ENCODE results near the gene HOXC10. TPM values are rescaled to one million over a fixed set of nuclear protein-coding genes. Genes with fewer than 3 reads are reported as not detected.
A peak's percentile ranks its signal among the peaks of the same experiment; 100 is the strongest.

Gene HOXC10
- total and polyA plus RNA-seq, 2 donors (not counting 1 experiment from before 2014, with no cell fraction given): not detected

DNA sequence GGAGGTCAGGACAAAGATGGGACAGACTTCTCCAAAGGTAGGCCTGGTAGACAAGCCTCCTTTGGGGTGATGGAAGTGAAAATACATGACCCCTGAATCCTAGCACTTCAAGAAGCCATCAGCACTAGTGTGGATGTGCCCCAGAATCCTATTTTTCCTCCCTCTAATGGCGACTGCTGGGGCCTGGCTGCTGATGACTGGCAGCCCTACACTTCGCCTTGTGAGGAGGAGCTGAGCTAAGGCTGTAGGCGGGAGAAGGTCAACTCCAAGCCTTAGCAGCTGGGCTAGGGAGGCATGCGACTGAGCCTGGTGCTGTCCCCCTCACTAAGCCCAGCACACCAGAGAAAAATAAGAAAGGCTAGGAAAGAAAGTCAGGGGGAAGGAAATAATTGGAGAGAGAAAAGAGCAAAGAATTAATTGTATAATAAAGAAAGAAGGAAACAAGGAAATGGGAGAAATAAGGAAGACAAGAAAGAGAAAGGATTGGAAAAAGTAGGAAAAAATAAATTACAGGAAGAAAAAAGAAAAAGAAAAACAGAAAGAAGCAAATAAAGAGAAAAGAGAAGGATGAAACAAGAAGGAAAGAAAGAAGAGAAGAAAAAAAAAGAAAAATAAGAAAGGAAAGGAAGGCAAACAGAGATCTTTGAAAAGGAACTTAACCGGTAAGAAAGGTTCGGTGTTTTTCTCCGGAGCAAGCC, 4.7 kb upstream of the HOXC10 start:
- Histone ChIP-seq H3K36me3 (replicated peaks in 1 of 2; ENCODE audit: control extremely low read depth in 1 of 2, control insufficient read depth in 1 of 2, extremely low read depth in 1 of 2, insufficient read depth in 2 of 2, low read length in 1 of 2) (no peaks in the 10 kb centered on the region), H3K4me2 (replicated peaks; ENCODE audit: low read depth, low read length, poor library complexity, severe bottlenecking) (no peak overlapping the region), H2AFZ (ENCODE audit: insufficient read depth, low read depth, low read length, poor library complexity, severe bottlenecking) (no peak overlapping the region), H3K27ac (ENCODE audit: low read length in 2 of 2) (no peak overlapping the region), H3K9ac (ENCODE audit: low read length) (no peak overlapping the region), H3K4me3 (ENCODE audit: control extremely low read depth in 1 of 5, extremely low read depth in 1 of 5, insufficient read depth in 1 of 5, low read depth in 2 of 5, low read length in 4 of 5) (peak overlapping the region in 1 of 5 experiments; percentile 3), H3K27me3 (replicated peaks in 1 of 4; ENCODE audit: control extremely low read depth in 1 of 4, control insufficient read depth in 3 of 4, insufficient read depth in 4 of 4, low read length in 3 of 4) (peaks cover 0 to 97% (median 89%) of the 10 kb centered on the region in 4 experiments), H4K20me1 (ENCODE audit: control insufficient read depth, insufficient read depth, low read length, poor library complexity, severe bottlenecking) (no peaks in the 10 kb centered on the region), H3K4me1 (ENCODE audit: control insufficient read depth in 2 of 2, insufficient read depth in 2 of 2, low read length in 2 of 2) (peaks cover 22 to 31% of the 10 kb centered on the region in 2 donors), H3K9me3 (ENCODE audit: control extremely low read depth in 1 of 3, control insufficient read depth in 2 of 3, insufficient read depth in 1 of 3, low read length in 2 of 3) (peaks cover 0 to 78% (median 16%) of the 10 kb centered on the region in 3 donors), H3K79me2 (ENCODE audit: control insufficient read depth, insufficient read depth, low read length) (no peaks in the 10 kb centered on the region)
- intact Hi-C loops (cut with micrococcal nuclease): no loop called here
- CTCF ChIA-PET: interaction anchor here (1.5 kb wide), 1 partner anchor 22 kb away, joined by 4 read pairs; no protein-coding TSS in a partner anchor
- no peak overlapping the region for H3K27ac Mint-ChIP-seq
- H3K9me3 Mint-ChIP-seq (ENCODE audit: insufficient read depth): no peaks in the 10 kb centered on the region
- POLR2A ChIA-PET: no interaction called here
- ATAC-seq (ENCODE audit: low read depth) (no peak), DNase-seq (no peak)
- WGBS (ENCODE audit: insufficient coverage): 10% methylated on average over 5 of the region's 7 CpGs
- peaks cover 10% of the 10 kb centered on the region for H3K4me1 Mint-ChIP-seq
- no peak for TF ChIP-seq EZH2 (IDR thresholded peaks at IDR 0.05; ENCODE audit: borderline replicate concordance, insufficient read depth, low read depth, low read length, poor library complexity, severe bottlenecking)
- TF ChIP-seq, protein P1, sequence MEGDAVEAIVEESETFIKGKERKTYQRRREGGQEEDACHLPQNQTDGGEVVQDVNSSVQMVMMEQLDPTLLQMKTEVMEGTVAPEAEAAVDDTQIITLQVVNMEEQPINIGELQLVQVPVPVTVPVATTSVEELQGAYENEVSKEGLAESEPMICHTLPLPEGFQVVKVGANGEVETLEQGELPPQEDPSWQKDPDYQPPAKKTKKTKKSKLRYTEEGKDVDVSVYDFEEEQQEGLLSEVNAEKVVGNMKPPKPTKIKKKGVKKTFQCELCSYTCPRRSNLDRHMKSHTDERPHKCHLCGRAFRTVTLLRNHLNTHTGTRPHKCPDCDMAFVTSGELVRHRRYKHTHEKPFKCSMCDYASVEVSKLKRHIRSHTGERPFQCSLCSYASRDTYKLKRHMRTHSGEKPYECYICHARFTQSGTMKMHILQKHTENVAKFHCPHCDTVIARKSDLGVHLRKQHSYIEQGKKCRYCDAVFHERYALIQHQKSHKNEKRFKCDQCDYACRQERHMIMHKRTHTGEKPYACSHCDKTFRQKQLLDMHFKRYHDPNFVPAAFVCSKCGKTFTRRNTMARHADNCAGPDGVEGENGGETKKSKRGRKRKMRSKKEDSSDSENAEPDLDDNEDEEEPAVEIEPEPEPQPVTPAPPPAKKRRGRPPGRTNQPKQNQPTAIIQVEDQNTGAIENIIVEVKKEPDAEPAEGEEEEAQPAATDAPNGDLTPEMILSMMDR (IDR thresholded peaks at IDR 0.05): peak; percentile 37
- H3K4me3 Mint-ChIP-seq: no peak overlapping the region
- peaks cover 82% of the 10 kb centered on the region for H3K27me3 Mint-ChIP-seq

DNA sequence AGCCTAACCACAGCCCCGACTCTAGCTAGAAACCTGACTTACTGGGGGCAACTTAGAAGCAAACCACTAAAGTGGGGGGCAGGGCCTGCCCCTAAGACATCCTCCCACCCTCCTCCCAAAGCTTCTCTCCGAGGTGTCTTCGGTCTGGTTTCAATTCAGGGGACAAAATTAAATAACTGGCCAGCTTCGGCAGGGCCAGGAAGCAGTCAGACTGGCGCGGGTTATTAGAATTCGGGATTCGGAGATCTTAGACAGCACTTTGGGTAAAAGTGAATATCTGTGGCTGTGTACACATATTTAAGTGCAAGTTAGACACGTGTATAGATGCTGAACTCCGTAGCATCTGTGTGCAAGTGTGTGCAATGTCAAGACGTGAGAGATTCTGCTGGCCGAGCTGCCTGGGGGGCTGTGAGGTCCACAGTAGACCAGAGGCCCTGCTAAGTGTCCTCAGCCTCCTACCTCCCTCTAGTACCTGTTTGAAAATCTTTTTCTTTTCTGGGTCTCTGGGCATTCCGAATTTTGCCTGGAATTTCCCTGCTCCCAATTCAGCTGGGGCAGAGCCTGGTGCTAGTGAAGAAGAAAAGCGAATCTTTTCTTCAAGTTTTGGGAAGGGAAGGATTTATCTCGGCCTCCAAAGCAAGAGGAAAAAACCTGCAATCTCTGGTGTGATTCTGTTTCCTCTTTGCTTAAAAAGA, 4.0 kb upstream of the HOXC10 start:
- Mint-ChIP-seq H3K4me3 (no peak overlapping the region), H3K27ac (no peak overlapping the region), H3K27me3 (peaks cover 81% of the 10 kb centered on the region), H3K4me1 (peaks cover 7% of the 10 kb centered on the region), H3K9me3 (ENCODE audit: insufficient read depth) (no peaks in the 10 kb centered on the region)
- ChIA-PET POLR2A (no interaction called here), CTCF (interaction anchor here (1.5 kb wide), 1 partner anchor 22 kb away, joined by 4 read pairs; no protein-coding TSS in a partner anchor)
- Histone ChIP-seq H3K27me3 (replicated peaks in 1 of 4; ENCODE audit: control extremely low read depth in 1 of 4, control insufficient read depth in 3 of 4, insufficient read depth in 4 of 4, low read length in 3 of 4) (peaks cover 0 to 97% (median 90%) of the 10 kb centered on the region in 4 experiments), H3K27ac (ENCODE audit: low read length in 2 of 2) (no peak overlapping the region), H2AFZ (ENCODE audit: insufficient read depth, low read depth, low read length, poor library complexity, severe bottlenecking) (no peak overlapping the region), H4K20me1 (ENCODE audit: control insufficient read depth, insufficient read depth, low read length, poor library complexity, severe bottlenecking) (no peaks in the 10 kb centered on the region), H3K79me2 (ENCODE audit: control insufficient read depth, insufficient read depth, low read length) (no peaks in the 10 kb centered on the region), H3K4me2 (replicated peaks; ENCODE audit: low read depth, low read length, poor library complexity, severe bottlenecking) (no peak overlapping the region), H3K9ac (ENCODE audit: low read length) (no peak overlapping the region), H3K9me3 (ENCODE audit: control extremely low read depth in 1 of 3, control insufficient read depth in 2 of 3, insufficient read depth in 1 of 3, low read length in 2 of 3) (peaks cover 0 to 78% (median 12%) of the 10 kb centered on the region in 3 donors), H3K4me1 (ENCODE audit: control insufficient read depth in 2 of 2, insufficient read depth in 2 of 2, low read length in 2 of 2) (peaks cover 23 to 32% of the 10 kb centered on the region in 2 donors), H3K4me3 (ENCODE audit: control extremely low read depth in 1 of 5, extremely low read depth in 1 of 5, insufficient read depth in 1 of 5, low read depth in 2 of 5, low read length in 4 of 5) (peak overlapping the region in 1 of 5 experiments; percentile 3), H3K36me3 (replicated peaks in 1 of 2; ENCODE audit: control extremely low read depth in 1 of 2, control insufficient read depth in 1 of 2, extremely low read depth in 1 of 2, insufficient read depth in 2 of 2, low read length in 1 of 2) (no peaks in the 10 kb centered on the region)
- intact Hi-C loops (cut with micrococcal nuclease): no loop called here
- DNase-seq (peak; percentile 27), ATAC-seq (ENCODE audit: low read depth) (no peak)
- WGBS (ENCODE audit: insufficient coverage): 25% methylated on average over 10 of the region's 15 CpGs
- TF ChIP-seq EZH2 (IDR thresholded peaks at IDR 0.05; ENCODE audit: borderline replicate concordance, insufficient read depth, low read depth, low read length, poor library complexity, severe bottlenecking): no peak
- TF ChIP-seq, protein P1 (IDR thresholded peaks at IDR 0.05): no peak
